MM.1S (cell line): Measurements from ENCODE around the gene UTP25.

Source experiments
- CTCF ChIP-seq: fragments of 300-600 bp; sonication (generic); IDR thresholded peaks from 2 replicates; pipeline ENCODE4 v1.5.1; 2016; ENCODE audit warnings: antibody characterized with exemption, low read length, mixed read lengths
- EZH2 ChIP-seq: fragments of 300-600 bp; sonication (generic); optimal IDR thresholded peaks from 2 replicates; pipeline ENCODE3; 2017; ENCODE audit warnings: low read depth, mild to moderate bottlenecking, antibody characterized with exemption, low read length, mixed read lengths
- EZH2phosphoT487 ChIP-seq: fragments of 300-600 bp; sonication (generic); IDR thresholded peaks from 2 replicates; pipeline ENCODE4 v1.6.1; 2018; ENCODE audit warnings: antibody characterized with exemption, low read length

- TF ChIP-seq CTCF (no peak), EZH2 (no peak), EZH2phosphoT487 (no peak)
Observed at GRCh38 chr1:209831615-209832014, 3.8 kb downstream of the UTP25 start.
